Medulla oblongata (tissue), 1 donor: ENCODE measurements around the gene WDFY3.
A peak's percentile ranks its signal among the peaks of the same experiment; 100 is the strongest.
"Not testable (repeated sequence)": the region's sequence is repeated elsewhere in the genome, so short reads cannot be mapped to it uniquely, and the experiment has no call there.

Source experiments
- DNase-seq: peaks from one replicate; pipeline ENCODE4 v3.0.0-alpha.2; 2015; ENCODE audit errors: extremely low spot score

Gene WDFY3

GRCh38 chr4:84862064-84862463 is 104.4 kb downstream of the WDFY3 start:
- DNase-seq = no peak

GRCh38 chr4:84857296-84857695 is 109.2 kb downstream of the WDFY3 start:
- DNase-seq = no peak

- peak; percentile 38 for DNase-seq
These were observed 109.9 kb downstream of the WDFY3 start for GRCh38 chr4:84856468-84857049.

GRCh38 chr4:84855774-84856173 is 110.7 kb downstream of the WDFY3 start:
- DNase-seq = peak; percentile 88

- peak; percentile 66 for DNase-seq
These were observed 114.4 kb downstream of the WDFY3 start for GRCh38 chr4:84852081-84852480.

- DNase-seq = no peak
These were observed 117.3 kb downstream of the WDFY3 start for GRCh38 chr4:84849051-84849640.

GRCh38 chr4:84848432-84848831 is 118.1 kb downstream of the WDFY3 start:
- no peak for DNase-seq

- DNase-seq = no peak
These were observed 118.5 kb downstream of the WDFY3 start for GRCh38 chr4:84847978-84848377.

GRCh38 chr4:84846985-84847384 is 119.5 kb downstream of the WDFY3 start:
- DNase-seq = no peak

- DNase-seq = no peak
These were observed 125.1 kb downstream of the WDFY3 start for GRCh38 chr4:84841435-84841834.

GRCh38 chr4:84837751-84838150 is 128.7 kb downstream of the WDFY3 start:
- no peak for DNase-seq

GRCh38 chr4:84829633-84830032 is 136.9 kb downstream of the WDFY3 start:
- not testable (repeated sequence) for DNase-seq

- no peak for DNase-seq
These were observed 139.8 kb downstream of the WDFY3 start for GRCh38 chr4:84826681-84827080.

GRCh38 chr4:84825701-84826341 is 140.7 kb downstream of the WDFY3 start:
- DNase-seq = no peak

- no peak for DNase-seq
These were observed 145.4 kb downstream of the WDFY3 start for GRCh38 chr4:84821064-84821463.

GRCh38 chr4:84814094-84814750 is 152.3 kb downstream of the WDFY3 start:
- no peak for DNase-seq

- peak; percentile 48 for DNase-seq
These were observed 156.5 kb downstream of the WDFY3 start for GRCh38 chr4:84809946-84810345.

- no peak for DNase-seq
These were observed 158.2 kb downstream of the WDFY3 start for GRCh38 chr4:84808332-84808731.

- not testable (repeated sequence) for DNase-seq
These were observed 159.9 kb downstream of the WDFY3 start for GRCh38 chr4:84806541-84806940.

GRCh38 chr4:84804136-84804535 is 162.4 kb downstream of the WDFY3 start:
- peak; percentile 38 for DNase-seq

GRCh38 chr4:84803720-84804119 is 162.8 kb downstream of the WDFY3 start:
- no peak for DNase-seq

GRCh38 chr4:84803116-84803515 is 163.4 kb downstream of the WDFY3 start:
- no peak for DNase-seq

GRCh38 chr4:84800256-84800655 is 166.2 kb downstream of the WDFY3 start:
- DNase-seq = no peak
